ENCODE data around the gene SLC6A11.

SLC6A11 gene

GRCh38 chr3:10981031-10981430 is 165.0 kb downstream of the SLC6A11 start:
- no peak for DNase-seq (ENCODE audit: low spot score)

- no peak for DNase-seq (ENCODE audit: low spot score)
These were observed 165.9 kb downstream of the SLC6A11 start for GRCh38 chr3:10981961-10982360.

- no peak for DNase-seq (ENCODE audit: low spot score)
These were observed 166.8 kb downstream of the SLC6A11 start for GRCh38 chr3:10982782-10983181.

GRCh38 chr3:10983219-10983916 is 167.3 kb downstream of the SLC6A11 start:
- peak; percentile 5 for DNase-seq (ENCODE audit: low spot score)

- no peak for DNase-seq (ENCODE audit: low spot score)
These were observed 168.4 kb downstream of the SLC6A11 start for GRCh38 chr3:10984371-10984896.

- DNase-seq (ENCODE audit: low spot score) = no peak
These were observed 169.2 kb downstream of the SLC6A11 start for GRCh38 chr3:10985181-10985580.

GRCh38 chr3:10986592-10986991 is 170.6 kb downstream of the SLC6A11 start:
- no peak for DNase-seq (ENCODE audit: low spot score)

- no peak for DNase-seq (ENCODE audit: low spot score)
These were observed 172.1 kb downstream of the SLC6A11 start for GRCh38 chr3:10988001-10988665.

GRCh38 chr3:10988991-10989484 is 173.0 kb downstream of the SLC6A11 start:
- DNase-seq (ENCODE audit: low spot score) = no peak
